WI38 (cell line): Measurements from ENCODE around the gene TPPP2.

Experiments
- H3K4me3 ChIP-seq: 2 replicates; pipeline ENCODE4 v1.5.1; 2011; ENCODE audit warnings: low read depth, mild to moderate bottlenecking, control low read depth, low read length
- TF ChIP-seq, protein P1 (sequence below): IDR thresholded peaks from 2 replicates; pipeline ENCODE4 v1.5.1; 2012; ENCODE audit warnings: low read depth, mild to moderate bottlenecking, control low read depth, low read length

The TPPP2 gene

DNA sequence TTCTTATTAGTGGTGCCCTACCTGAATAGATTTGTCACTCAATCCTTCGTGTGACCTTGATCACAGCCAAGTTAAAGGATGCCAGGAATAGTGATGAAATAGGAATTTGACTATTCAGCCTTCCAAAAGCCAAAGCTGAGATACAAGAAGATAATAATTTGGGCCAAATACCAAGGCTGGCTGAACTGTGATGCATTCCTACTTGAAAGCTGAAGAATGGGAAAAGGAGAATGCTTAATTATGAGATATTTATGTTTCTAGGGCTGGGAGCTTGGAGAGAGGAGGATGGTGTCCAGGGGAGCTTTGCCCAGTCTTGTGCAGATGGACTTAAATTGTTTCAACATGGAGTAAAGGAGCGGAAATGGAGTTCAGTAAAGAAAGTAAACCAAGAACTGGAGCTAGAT is 17.4 kb downstream of the TPPP2 start:
- TF ChIP-seq, protein P1, sequence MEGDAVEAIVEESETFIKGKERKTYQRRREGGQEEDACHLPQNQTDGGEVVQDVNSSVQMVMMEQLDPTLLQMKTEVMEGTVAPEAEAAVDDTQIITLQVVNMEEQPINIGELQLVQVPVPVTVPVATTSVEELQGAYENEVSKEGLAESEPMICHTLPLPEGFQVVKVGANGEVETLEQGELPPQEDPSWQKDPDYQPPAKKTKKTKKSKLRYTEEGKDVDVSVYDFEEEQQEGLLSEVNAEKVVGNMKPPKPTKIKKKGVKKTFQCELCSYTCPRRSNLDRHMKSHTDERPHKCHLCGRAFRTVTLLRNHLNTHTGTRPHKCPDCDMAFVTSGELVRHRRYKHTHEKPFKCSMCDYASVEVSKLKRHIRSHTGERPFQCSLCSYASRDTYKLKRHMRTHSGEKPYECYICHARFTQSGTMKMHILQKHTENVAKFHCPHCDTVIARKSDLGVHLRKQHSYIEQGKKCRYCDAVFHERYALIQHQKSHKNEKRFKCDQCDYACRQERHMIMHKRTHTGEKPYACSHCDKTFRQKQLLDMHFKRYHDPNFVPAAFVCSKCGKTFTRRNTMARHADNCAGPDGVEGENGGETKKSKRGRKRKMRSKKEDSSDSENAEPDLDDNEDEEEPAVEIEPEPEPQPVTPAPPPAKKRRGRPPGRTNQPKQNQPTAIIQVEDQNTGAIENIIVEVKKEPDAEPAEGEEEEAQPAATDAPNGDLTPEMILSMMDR: no peak
- no peak overlapping the region for H3K4me3 ChIP-seq

DNA sequence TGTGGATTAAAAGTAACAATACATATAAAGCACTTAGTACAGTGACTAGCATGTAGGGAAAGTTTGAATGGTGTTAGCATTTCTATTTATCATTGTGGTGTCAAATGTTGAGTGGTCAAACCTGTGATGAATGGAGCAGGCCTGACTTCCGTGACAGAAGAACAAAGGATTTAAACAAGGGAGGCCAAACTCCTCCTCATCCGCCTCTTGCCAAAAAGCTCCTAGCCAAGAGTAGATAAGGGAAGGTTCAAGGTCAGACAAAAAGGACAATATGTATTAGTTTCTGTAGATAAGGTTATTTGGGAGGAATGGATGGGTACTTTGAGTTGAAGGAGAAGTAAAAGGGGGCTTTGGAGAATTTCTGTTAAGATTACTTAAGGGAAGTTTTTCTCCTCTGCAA is 18.6 kb downstream of the TPPP2 start:
- TF ChIP-seq, protein P1: no peak
- no peak overlapping the region for H3K4me3 ChIP-seq

DNA sequence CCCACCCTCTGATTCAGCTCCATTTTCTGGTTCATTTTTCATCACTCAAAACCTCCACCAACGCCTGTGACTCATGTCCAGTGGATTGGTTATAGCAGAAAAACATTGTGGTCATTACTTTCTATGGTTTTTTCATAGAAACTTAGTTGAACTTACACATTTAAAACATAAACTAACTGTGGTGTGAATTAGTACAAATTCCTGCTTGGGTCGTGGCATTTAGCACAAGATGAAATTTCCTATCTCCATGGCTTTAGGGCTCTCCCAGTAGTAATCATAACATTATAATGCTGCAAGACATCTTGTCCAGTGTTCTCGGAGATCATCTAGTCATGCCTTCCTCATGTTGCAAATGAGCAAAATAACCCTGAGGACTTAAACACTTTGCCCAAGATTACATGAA is 19.3 kb downstream of the TPPP2 start:
- no peak overlapping the region for H3K4me3 ChIP-seq
- TF ChIP-seq, protein P1: no peak

DNA sequence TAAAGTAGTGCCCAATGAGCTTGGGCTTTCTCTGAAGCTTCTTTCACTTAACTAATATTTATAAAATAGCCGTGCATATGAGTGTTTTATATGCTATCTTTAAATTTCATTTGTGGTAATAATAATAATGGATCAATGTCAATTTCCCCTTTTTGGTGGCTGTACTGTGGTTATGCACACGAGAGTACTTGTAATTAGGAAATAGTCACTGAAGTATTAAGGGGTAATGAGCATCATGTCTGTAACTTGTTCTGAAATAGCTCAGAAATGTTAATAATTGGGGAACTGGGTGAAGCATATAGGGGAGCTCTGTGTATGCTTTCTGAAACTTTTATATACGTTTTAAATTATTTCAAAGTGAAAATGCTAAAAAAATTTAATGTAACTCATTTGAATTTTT is 20.6 kb downstream of the TPPP2 start:
- H3K4me3 ChIP-seq: no peak overlapping the region

DNA sequence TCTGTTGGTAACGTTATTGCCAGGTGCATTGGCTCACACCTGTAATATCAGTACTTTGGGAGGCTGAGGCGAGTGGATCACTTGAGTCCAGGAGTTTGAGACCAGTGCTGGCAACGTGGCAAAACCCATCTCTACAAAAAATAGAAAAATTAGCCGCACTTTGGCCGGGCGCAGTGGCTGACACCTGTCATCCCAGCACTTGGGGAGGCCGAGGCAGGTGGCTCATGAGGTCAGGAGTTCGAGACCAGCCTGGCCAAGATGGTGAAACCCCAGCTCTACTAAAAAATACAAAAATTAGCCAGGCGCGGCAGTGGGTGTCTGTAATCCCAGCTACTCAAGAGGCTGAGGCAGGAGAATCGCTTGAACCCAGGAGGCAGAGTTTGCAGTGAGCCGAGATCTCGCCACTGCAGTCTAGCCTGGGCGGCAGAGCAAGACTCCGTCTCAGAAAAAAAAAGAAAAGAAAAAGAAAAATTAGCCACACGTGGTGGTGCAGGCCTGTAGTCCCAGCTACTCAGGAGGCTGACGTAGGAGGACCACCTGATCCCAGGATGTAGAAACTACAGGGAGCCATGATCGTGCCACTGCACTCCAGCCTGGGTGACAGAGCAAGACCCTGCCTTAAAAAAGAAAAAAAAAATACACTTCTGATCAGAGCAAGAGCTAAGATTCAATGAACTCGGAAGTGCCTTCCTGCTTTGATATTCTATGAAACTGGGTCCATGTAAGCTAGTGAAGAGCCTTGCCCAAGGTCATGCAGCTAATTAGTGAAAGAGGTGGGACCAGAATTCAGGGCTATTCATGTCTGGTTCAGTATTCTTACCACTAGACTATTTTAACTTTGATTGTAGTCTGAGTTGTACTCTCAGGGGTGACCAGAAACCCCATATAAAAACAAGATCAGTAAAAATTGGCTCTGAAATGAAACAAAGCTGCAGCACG is 23.4 kb downstream of the TPPP2 start:
- H3K4me3 ChIP-seq: no peak overlapping the region

More for the DNA sequence above, 20.6 kb downstream of the TPPP2 start:
- TF ChIP-seq, protein P1: no peak

DNA sequence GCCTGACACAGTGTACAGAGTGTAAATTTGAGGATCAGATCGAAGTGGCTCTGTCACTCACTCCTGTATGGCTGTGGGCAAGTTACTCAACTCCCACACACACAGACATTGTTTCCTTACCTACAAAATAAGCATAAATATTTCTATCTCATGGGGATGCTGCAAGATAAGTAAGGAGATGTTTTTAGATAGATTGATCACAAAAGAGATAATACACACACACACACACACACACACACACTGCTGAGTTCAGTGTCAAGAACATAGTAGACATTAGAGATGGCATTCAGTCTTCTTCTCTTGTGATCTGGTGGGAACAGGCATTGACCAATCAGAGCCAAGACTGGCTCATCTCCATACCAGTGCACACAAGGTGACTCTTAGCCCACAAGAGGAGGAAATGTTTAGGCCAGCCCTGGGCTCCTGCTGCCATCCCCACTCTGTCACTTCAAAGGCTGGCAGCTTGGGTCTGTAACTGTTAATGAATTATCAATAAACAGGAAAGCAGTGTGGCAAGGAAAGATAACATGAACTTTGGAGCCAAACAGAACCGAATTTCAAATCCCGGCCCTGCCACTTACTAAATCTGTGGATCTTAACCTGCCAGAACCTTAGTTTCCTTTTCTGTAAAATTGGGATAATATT is 24.2 kb downstream of the TPPP2 start:
- TF ChIP-seq, protein P1: no peak
- no peak overlapping the region for H3K4me3 ChIP-seq

More for the DNA sequence above, 23.4 kb downstream of the TPPP2 start:
- TF ChIP-seq, protein P1: no peak

DNA sequence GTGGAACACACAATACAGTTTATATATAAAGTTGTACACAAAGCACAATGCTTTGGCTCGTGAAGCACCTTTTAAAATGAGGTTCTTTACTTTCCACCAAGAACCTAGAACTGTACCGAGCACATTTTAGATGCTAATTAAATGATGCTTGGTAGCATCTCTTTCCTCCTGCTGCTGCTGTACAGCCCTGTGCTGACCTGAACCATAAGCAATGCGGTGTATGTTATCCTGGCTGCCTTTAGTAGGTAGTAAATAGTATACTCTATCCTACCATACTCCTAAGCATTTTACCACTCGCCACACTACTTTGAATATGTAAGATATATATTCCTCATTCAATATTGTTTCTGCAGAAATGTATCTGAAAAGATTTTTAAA is 24.7 kb downstream of the TPPP2 start:
- H3K4me3 ChIP-seq: no peak overlapping the region
- TF ChIP-seq, protein P1: no peak
